Endothelial cell (in vitro differentiated cells): Measurements from ENCODE around the gene TEC. TPM values are rescaled to one million over a fixed set of nuclear protein-coding genes. Genes with fewer than 3 reads are reported as not detected.

Source experiments
- DNase-seq: peaks from one replicate; pipeline ENCODE4 v3.0.0; 2021; ENCODE audit warnings: low spot score
- H3K27ac Mint-ChIP-seq: one replicate; pipeline ENCODE4 v1.8.0; 2021; ENCODE audit warnings: mixed read lengths, inconsistent platforms; ENCODE audit not compliant: unreplicated experiment
- H3K27me3 Mint-ChIP-seq: one replicate; pipeline ENCODE4 v1.8.0; 2021; ENCODE audit warnings: mild to moderate bottlenecking, moderate library complexity, mixed read lengths, inconsistent platforms; ENCODE audit not compliant: unreplicated experiment
- H3K36me3 Mint-ChIP-seq: one replicate; pipeline ENCODE4 v1.8.0; 2021; ENCODE audit warnings: mild to moderate bottlenecking, low read depth, mixed read lengths, inconsistent platforms; ENCODE audit not compliant: unreplicated experiment
- H3K4me1 Mint-ChIP-seq: one replicate; pipeline ENCODE4 v1.8.0; 2021; ENCODE audit warnings: mild to moderate bottlenecking, mixed read lengths, inconsistent platforms; ENCODE audit not compliant: unreplicated experiment
- H3K4me3 Mint-ChIP-seq: one replicate; pipeline ENCODE4 v1.8.0; 2021; ENCODE audit warnings: mild to moderate bottlenecking, mixed read lengths, inconsistent platforms; ENCODE audit not compliant: unreplicated experiment
- H3K9me3 Mint-ChIP-seq: one replicate; pipeline ENCODE4 v1.8.0; 2021; ENCODE audit warnings: mixed read lengths, inconsistent platforms; ENCODE audit not compliant: unreplicated experiment
- total RNA-seq: library from RNA; stranded (reverse); fragmentation: NEBNext Ultra II Directional; extraction: Animal tissue kit (Norgen Biotek cat#: 25700); gene quantifications from one replicate; pipeline ENCODE4 v1.2.1, GENCODE V29; 2021; ENCODE audit not compliant: unreplicated experiment
- TF ChIP-seq, protein P1 (sequence below): fragments of 200-600 bp; sonication (generic); IDR thresholded peaks from one replicate; pipeline ENCODE4 v1.5.0; 2021; ENCODE audit warnings: antibody characterized with exemption; ENCODE audit not compliant: unreplicated experiment

The TEC gene
- total RNA-seq, 1 donor from 2014 or later: 1.9 TPM

GRCh38 chr4:48162162-48162561 lies 107.5 kb downstream of the TEC start:
- H3K27ac Mint-ChIP-seq: no peak overlapping the region
- H3K9me3 Mint-ChIP-seq: no peaks in the 10 kb centered on the region
- TF ChIP-seq, protein P1, sequence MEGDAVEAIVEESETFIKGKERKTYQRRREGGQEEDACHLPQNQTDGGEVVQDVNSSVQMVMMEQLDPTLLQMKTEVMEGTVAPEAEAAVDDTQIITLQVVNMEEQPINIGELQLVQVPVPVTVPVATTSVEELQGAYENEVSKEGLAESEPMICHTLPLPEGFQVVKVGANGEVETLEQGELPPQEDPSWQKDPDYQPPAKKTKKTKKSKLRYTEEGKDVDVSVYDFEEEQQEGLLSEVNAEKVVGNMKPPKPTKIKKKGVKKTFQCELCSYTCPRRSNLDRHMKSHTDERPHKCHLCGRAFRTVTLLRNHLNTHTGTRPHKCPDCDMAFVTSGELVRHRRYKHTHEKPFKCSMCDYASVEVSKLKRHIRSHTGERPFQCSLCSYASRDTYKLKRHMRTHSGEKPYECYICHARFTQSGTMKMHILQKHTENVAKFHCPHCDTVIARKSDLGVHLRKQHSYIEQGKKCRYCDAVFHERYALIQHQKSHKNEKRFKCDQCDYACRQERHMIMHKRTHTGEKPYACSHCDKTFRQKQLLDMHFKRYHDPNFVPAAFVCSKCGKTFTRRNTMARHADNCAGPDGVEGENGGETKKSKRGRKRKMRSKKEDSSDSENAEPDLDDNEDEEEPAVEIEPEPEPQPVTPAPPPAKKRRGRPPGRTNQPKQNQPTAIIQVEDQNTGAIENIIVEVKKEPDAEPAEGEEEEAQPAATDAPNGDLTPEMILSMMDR: no peak
- H3K4me1 Mint-ChIP-seq: no peaks in the 10 kb centered on the region
- H3K4me3 Mint-ChIP-seq: no peak overlapping the region
- DNase-seq: no peak
- no peaks in the 10 kb centered on the region for H3K27me3 Mint-ChIP-seq
- peaks cover 3% of the 10 kb centered on the region for H3K36me3 Mint-ChIP-seq

DNA sequence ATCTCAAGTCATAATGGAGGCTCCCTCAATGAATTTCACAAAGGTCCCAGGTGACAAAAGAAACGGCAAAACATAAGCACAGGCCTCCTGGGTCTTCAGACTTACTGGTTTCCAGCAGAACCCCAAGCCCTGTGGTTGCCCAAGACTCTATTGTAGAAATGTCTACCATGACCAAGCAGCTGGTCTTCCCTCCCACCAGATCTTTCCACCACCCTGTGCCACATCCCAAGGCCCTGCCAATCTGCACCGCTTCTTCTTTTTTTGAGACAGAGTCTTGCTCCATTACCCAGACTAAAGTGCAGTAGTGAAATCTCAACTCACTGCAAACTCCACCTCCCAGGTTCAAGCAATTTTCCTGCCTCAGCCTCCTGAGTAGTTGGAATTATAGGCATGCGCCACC lies 112.4 kb downstream of the TEC start:
- Mint-ChIP-seq H3K4me1 (no peaks in the 10 kb centered on the region), H3K27ac (no peak overlapping the region), H3K9me3 (no peaks in the 10 kb centered on the region), H3K36me3 (peaks cover 27% of the 10 kb centered on the region), H3K27me3 (no peaks in the 10 kb centered on the region), H3K4me3 (no peak overlapping the region)
- TF ChIP-seq, protein P1: no peak
- DNase-seq: no peak

- Mint-ChIP-seq H3K9me3 (no peaks in the 10 kb centered on the region), H3K4me3 (no peak overlapping the region), H3K36me3 (peaks cover 27% of the 10 kb centered on the region), H3K27me3 (no peaks in the 10 kb centered on the region), H3K27ac (no peak overlapping the region), H3K4me1 (no peaks in the 10 kb centered on the region)
- TF ChIP-seq, protein P1: no peak
- no peak for DNase-seq
Measured at GRCh38 chr4:48156423-48156822, 113.2 kb downstream of the TEC start.

DNA sequence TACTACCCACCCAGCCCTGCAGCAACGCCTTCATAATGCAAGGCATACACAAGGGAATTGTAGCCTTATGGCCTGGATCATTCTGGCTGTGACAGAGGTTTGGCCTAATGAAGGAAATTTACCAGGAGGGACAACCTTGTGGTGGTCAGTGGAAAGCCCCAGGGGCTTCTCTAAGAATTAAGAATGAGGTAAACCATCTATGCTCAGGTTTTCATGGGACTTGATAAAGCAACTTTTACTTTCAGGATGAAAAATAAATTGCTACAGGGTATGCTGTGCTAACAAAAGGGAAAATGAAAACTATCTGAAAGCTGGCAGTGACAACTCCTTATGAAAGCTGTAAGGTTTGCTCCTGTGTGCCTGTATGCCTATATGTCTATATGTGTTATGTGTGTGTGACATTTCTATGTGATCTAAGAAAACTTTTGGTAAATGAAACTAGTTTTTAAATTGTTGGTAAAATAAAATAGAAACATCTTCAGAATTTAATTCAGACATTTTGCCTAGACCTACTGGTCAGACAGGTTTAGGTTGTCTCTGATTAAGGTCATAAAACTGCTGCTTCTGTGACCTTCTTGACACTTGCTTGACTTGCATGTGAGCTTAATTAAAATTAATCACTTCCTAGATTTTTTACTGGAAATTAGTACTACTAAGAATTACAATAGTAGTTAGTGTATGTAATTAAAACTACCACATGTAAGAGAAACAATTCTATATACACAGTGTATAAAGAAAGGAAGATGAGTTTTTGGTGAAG lies 115.7 kb downstream of the TEC start:
- no peak overlapping the region for H3K27ac Mint-ChIP-seq

GRCh38 chr4:48152259-48152658 lies 117.4 kb downstream of the TEC start:
- H3K27ac Mint-ChIP-seq: no peak overlapping the region
- no peak overlapping the region for H3K4me3 Mint-ChIP-seq
- DNase-seq: no peak
- no peaks in the 10 kb centered on the region for H3K27me3 Mint-ChIP-seq
- H3K9me3 Mint-ChIP-seq: no peaks in the 10 kb centered on the region
- no peaks in the 10 kb centered on the region for H3K4me1 Mint-ChIP-seq
- TF ChIP-seq, protein P1: no peak
- peaks cover 24% of the 10 kb centered on the region for H3K36me3 Mint-ChIP-seq

More for the DNA sequence above, 115.7 kb downstream of the TEC start:
- no peak for DNase-seq
- Mint-ChIP-seq H3K27me3 (no peaks in the 10 kb centered on the region), H3K36me3 (peaks cover 24% of the 10 kb centered on the region), H3K9me3 (no peaks in the 10 kb centered on the region), H3K4me1 (no peaks in the 10 kb centered on the region), H3K4me3 (no peak overlapping the region)
- TF ChIP-seq, protein P1: no peak
